Endothelial cell of umbilical vein (primary cell): ENCODE results near the gene AKAP12. TPM values are rescaled to one million over a fixed set of nuclear protein-coding genes. Genes with fewer than 3 reads are reported as not detected.

Source experiments
- BruUV-seq: library from RNA; stranded (reverse); fragments of 400-500 nt; replicated peaks from 2 replicates; lab custom pipeline; 2021; lab: Mats Ljungman, UMichigan
- CTCF ChIA-PET: fragments of 300-600, 350-600 bp; sonication (Branson Sonifier 250); formaldehyde crosslinking; loops from one replicate; lab custom pipeline; 2021; ENCODE audit warnings: antibody characterized with exemption, inconsistent platforms; lab: Charles Lee
- POLR2A ChIA-PET: fragments of 300-600, 350-600 bp; sonication (Branson Sonifier 250); formaldehyde crosslinking; loops from one replicate; lab custom pipeline; 2021; ENCODE audit warnings: antibody characterized with exemption, inconsistent platforms; lab: Charles Lee
- DNase-seq: peaks from one replicate; pipeline ENCODE4 v3.0.0-alpha.2; 2011; ENCODE audit warnings: low read depth, low spot score
- FAIRE-seq: peaks from 2 replicates; lab custom pipeline; 2011; peaks lifted over from hg19 to GRCh38; lab: Jason Lieb, UNC
- H2AFZ ChIP-seq: 2 replicates; pipeline ENCODE4 v1.6.0; 2012; ENCODE audit warnings: low read depth, low read length, control low read depth, inconsistent platforms
- H3K27ac ChIP-seq: 2 replicates; pipeline ENCODE4 v1.5.1; 2011; ENCODE audit warnings: low read depth, mild to moderate bottlenecking, control low read depth, low read length, moderate library complexity; ENCODE audit not compliant: insufficient read depth
- H3K27me3 ChIP-seq, 2 experiments: 2 replicates each; pipeline versions ENCODE4 v1.6.0 to v1.6.1; 2011; ENCODE audit warnings: low read length in 2 of 2, mixed read lengths in 1 of 2; ENCODE audit not compliant: control insufficient read depth in 2 of 2, insufficient read depth in 2 of 2
- H3K36me3 ChIP-seq, 2 experiments: 2 replicates in 1 of 2; 3 replicates in 1 of 2; pipeline ENCODE4 v1.5.1; 2011; ENCODE audit warnings: low read length in 2 of 2, mild to moderate bottlenecking in 1 of 2, moderate library complexity in 1 of 2; ENCODE audit not compliant: control insufficient read depth in 2 of 2, insufficient read depth in 2 of 2; ENCODE audit errors: extremely low read depth in 1 of 2
- H3K4me1 ChIP-seq: 3 replicates; pipeline ENCODE4 v1.5.1; 2011; ENCODE audit warnings: mild to moderate bottlenecking, low read length; ENCODE audit not compliant: control insufficient read depth, insufficient read depth; ENCODE audit errors: extremely low read depth
- H3K4me2 ChIP-seq: 2 replicates; pipeline ENCODE4 v1.6.1; 2011; ENCODE audit warnings: low read length, control low read depth, mixed read lengths; ENCODE audit not compliant: insufficient read depth
- H3K4me3 ChIP-seq, 3 experiments: fragments of 200-600 bp in 1 of 3; sonication (generic), shearing (Covaris generic) in 1 of 3; replicated peaks in 1 of 3; 2 replicates each; pipeline ENCODE4 v1.5.1; 2011 to 2016; ENCODE audit warnings: control low read depth in 3 of 3, low read length in 3 of 3, mild to moderate bottlenecking in 2 of 3, inconsistent platforms in 1 of 3, low read depth in 1 of 3, moderate library complexity in 1 of 3; ENCODE audit not compliant: insufficient read depth in 1 of 3
- H3K79me2 ChIP-seq: 2 replicates; pipeline ENCODE4 v1.6.0; 2012; ENCODE audit warnings: low read length, inconsistent platforms; ENCODE audit not compliant: control insufficient read depth, insufficient read depth
- H3K9ac ChIP-seq: replicated peaks from 2 replicates; pipeline ENCODE3; 2011; ENCODE audit warnings: low read length, control low read depth; ENCODE audit not compliant: insufficient read depth; ENCODE audit errors: extremely low read depth
- H3K9me1 ChIP-seq: replicated peaks from 3 replicates; pipeline ENCODE4 v1.6.0; 2011; ENCODE audit warnings: mild to moderate bottlenecking, low read length; ENCODE audit not compliant: control insufficient read depth, insufficient read depth; ENCODE audit errors: extremely low read depth
- H3K9me3 ChIP-seq: replicated peaks from 2 replicates; pipeline ENCODE4 v1.5.1; 2012; ENCODE audit warnings: low read length, inconsistent platforms; ENCODE audit not compliant: control insufficient read depth, insufficient read depth
- H4K20me1 ChIP-seq: replicated peaks from 2 replicates; pipeline ENCODE3; 2011; ENCODE audit warnings: mild to moderate bottlenecking, low read length; ENCODE audit not compliant: control insufficient read depth, insufficient read depth; ENCODE audit errors: extremely low read depth
- CTCF ChIP-seq, 2 donors: IDR thresholded peaks; 1 replicate in 1 of 2; 2 replicates in 1 of 2; pipeline ENCODE4 v1.5.1; 2011; ENCODE audit warnings: low read length in 2 of 2, mild to moderate bottlenecking in 2 of 2, moderate library complexity in 2 of 2, control low read depth in 1 of 2, inconsistent platforms in 1 of 2, low read depth in 1 of 2; ENCODE audit not compliant: insufficient read depth in 1 of 2; ENCODE audit errors: extremely low read depth in 1 of 2
- EZH2 ChIP-seq: IDR thresholded peaks from 2 replicates; pipeline ENCODE4 v1.6.1; 2012; ENCODE audit warnings: borderline replicate concordance, low read depth, mild to moderate bottlenecking, moderate library complexity, low read length, inconsistent platforms; ENCODE audit not compliant: severe bottlenecking
- FOS ChIP-seq: IDR thresholded peaks from 2 replicates; pipeline ENCODE4 v1.6.1; 2011; ENCODE audit warnings: mild to moderate bottlenecking, low read length, moderate library complexity, borderline replicate concordance; ENCODE audit not compliant: insufficient read depth
- GATA2 ChIP-seq: IDR thresholded peaks from 2 replicates; pipeline ENCODE4 v1.7.0; 2011; ENCODE audit warnings: low read depth, mild to moderate bottlenecking, moderate library complexity, mixed read lengths, low read length; ENCODE audit not compliant: insufficient read length, insufficient read depth
- JUN ChIP-seq: IDR thresholded peaks from 2 replicates; pipeline ENCODE4 v1.6.1; 2011; ENCODE audit warnings: borderline replicate concordance, low read depth; ENCODE audit not compliant: insufficient read length, insufficient read depth
- MYC ChIP-seq: IDR thresholded peaks from one replicate; pipeline ENCODE4 v1.6.1; 2011; ENCODE audit warnings: mild to moderate bottlenecking, low read depth, low read length
- POLR2A ChIP-seq: IDR thresholded peaks from 2 replicates; pipeline ENCODE4 v1.6.1; 2012; ENCODE audit warnings: low read depth, mild to moderate bottlenecking, control low read depth, low read length
- POLR2AphosphoS5 ChIP-seq: IDR thresholded peaks from 2 replicates; pipeline ENCODE4 v1.6.1; 2012; ENCODE audit warnings: low read depth, mild to moderate bottlenecking, control low read depth, low read length, moderate library complexity; ENCODE audit not compliant: insufficient read depth
- dilution Hi-C: fragments of 300-500 bp; cut with MboI; formaldehyde crosslinking; loops from one replicate; pipeline ENCODE4 v1.15.0; 2019; ENCODE audit warnings: low sequenced_read_pairs; ENCODE audit not compliant: extremely low pct_ligation_motif_present
- intact Hi-C: fragments of 100-400 bp; cut with micrococcal nuclease; formaldehyde crosslinking; loops from one replicate; pipeline ENCODE4 v1.10.0; 2022
- polyA plus RNA-seq, 4 experiments: library from polyadenylated mRNA; depleted of rRNA in 3 of 4; stranded (reverse) in 3 of 4; unstranded in 1 of 4; fragments of >200 nt; gene quantifications; 2 replicates each; pipeline versions ENCODE4 v1.2.1 to v1.2.3, GENCODE V29; 2011 to 2012; ENCODE audit warnings: missing spikeins in 1 of 4
- total RNA-seq: library from RNA; stranded (reverse); gene quantifications from 2 replicates; pipeline ENCODE4 v1.2.3, GENCODE V29; 2021
- TF ChIP-seq, protein P1 (sequence below): IDR thresholded peaks from 2 replicates; pipeline ENCODE4 v1.6.1; 2011; ENCODE audit not compliant: insufficient read depth, insufficient read length

Gene AKAP12
- total and polyA plus RNA-seq, 2 donors (not counting 3 experiments of a cell fraction or from before 2014, with no cell fraction given): 46.9 to 340 TPM

DNA sequence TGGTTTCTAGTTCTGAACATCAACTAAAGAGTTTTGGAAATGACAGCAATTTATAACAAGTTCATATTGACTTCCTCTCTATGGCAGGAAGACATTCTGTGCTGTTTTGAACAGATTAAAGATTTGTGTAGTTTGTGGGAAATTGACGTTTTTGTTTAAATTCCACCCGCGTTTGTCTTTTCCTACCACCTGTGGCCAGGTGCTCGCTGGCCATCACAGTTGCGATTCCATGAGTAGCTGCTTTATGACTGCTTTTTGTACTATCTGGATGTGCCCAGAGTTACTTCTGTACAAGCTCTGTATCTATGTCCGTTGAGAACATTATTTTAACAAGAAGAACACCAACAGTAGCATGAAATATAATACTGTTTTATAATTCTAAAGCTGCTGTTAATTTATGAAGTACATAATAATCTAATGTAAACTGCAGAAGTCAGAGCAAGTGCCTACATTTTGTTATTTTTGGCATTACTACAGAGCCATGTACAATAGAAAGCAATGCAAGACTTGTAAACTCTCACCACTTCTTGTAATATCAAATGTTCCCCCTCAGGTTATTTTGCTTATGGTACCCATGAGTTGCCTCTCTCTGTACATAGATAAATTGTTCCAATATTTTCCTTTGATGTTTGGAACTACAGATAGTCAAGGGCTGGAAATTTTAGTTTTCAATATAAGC is 118.1 kb downstream of the AKAP12 start:
- Histone ChIP-seq H3K79me2 (no peaks in the 10 kb centered on the region), H3K4me2 (no peak overlapping the region), H4K20me1 (no peaks in the 10 kb centered on the region), H3K9me3 (no peaks in the 10 kb centered on the region), H3K4me1 (peaks cover 15% of the 10 kb centered on the region), H3K27ac (no peak overlapping the region), H3K9me1 (no peaks in the 10 kb centered on the region), H2AFZ (no peak overlapping the region), H3K4me3 (no peak overlapping the region), H3K9ac (no peak overlapping the region), H3K36me3 (peaks cover 0 to 6% of the 10 kb centered on the region in 2 experiments), H3K27me3 (no peaks in the 10 kb centered on the region)
- intact Hi-C loops (loop anchor here (2.0 kb wide), 1 partner anchor 17 kb away; no protein-coding TSS in a partner anchor), dilution Hi-C loops (no loop called here)
- no TSS peak for BruUV-seq
- DNase-seq: peak; percentile 57
- TF ChIP-seq MYC (no peak), EZH2 (no peak), FOS (no peak), POLR2AphosphoS5 (no peak), GATA2 (no peak), JUN (no peak), CTCF (IDR thresholded peaks at IDR 0.05; ENCODE audit: extremely low read depth in 1 of 2, insufficient read depth in 1 of 2, low read depth in 1 of 2, low read length in 2 of 2) (no peak), POLR2A (no peak)
- TF ChIP-seq, protein P1, sequence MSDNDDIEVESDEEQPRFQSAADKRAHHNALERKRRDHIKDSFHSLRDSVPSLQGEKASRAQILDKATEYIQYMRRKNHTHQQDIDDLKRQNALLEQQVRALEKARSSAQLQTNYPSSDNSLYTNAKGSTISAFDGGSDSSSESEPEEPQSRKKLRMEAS: no peak
- ChIA-PET POLR2A (interaction anchor here (1.0 kb wide), 1 partner anchor 32 kb away, joined by 3 read pairs; no protein-coding TSS in a partner anchor), CTCF (interaction anchor here (0.8 to 3.1 kb wide), 9 partner anchors 12 to 466 kb away, joined by 3 to 16 read pairs (median 5); no protein-coding TSS in a partner anchor)
- FAIRE-seq: peak; percentile 4
